Measurements from ENCODE around the gene HOXA10.

The HOXA10 gene

DNA sequence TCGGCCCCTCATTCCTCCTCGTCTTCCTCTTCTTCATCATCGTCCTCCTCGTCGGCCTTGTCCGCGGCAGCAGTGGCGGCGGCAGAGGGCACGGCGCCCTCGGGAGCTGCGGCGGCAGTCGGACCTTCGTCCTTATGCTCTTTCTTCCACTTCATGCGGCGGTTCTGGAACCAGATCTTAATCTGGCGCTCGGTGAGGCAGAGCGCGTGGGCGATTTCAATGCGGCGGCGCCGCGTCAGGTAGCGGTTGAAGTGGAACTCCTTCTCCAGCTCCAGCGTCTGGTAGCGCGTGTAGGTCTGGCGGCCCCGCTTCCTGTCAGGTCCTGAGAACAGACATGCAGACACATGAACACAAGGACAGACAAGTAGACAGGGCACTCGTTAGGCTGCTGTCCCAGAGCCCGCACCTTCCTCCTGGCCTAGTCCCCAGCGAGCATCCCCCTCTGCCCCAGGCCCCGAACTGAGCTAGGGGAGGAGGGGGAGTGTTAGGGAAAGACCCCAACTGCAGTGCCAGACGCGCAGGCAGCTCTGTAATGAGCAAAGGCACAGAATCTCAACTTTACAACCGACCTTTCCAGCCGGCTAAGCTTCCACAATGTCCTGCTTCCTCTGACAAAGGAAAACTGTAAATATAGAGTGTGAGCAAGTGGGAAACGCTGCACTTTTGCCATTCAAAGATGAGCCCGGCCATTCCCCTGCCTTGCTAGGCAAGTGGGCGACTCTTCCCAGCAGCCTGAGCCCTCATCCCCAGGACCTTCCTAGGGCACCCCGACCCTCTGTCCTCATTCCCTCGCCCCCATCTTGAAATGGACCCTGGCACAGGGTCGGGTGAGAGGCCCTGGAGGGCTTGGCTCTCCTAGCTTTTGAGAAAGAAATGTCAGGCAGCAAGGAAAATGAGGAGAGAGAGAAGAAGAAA, 19.0 kb downstream of the HOXA10 start:
- peak; percentile 78 for DNase-seq

DNA sequence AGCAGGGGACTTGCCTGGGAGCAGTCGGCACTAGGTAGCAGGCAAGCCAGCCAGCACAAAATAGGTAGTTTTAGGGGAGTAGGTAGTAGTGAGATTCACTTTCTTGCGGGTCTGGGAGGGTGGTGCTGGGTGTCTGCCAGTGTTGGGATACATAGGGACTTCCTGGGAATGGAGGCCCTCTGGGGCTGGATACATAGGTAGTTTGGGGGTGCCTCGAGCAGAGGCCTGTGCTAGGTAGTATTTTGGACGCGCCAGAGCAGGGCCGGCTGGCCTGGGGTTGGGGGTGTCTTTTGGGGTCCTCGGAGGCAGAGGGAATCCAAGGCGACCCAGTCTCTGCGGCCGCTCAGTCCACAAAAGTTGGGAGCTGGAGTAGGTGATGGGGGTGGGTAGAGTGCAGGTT, 19.8 kb downstream of the HOXA10 start:
- DNase-seq, result no peak

DNA sequence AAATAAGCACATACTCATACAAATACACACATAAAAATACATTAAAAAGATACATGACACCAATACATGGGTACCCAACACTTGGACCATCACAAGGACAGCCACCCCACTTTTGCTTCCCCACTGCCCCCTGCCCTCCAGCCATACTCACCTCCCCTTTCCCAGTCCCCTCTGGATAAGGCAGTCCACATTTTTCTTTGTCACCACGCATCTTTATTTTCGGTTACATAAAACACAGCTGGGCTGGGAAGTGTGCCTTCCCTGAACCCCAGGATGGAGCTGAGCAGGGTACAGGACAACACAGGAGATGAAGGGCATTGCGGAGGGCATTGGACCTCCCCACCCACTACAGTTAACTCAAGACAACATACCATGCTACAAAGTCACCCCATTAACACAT, 20.6 kb downstream of the HOXA10 start:
- no peak for DNase-seq

DNA sequence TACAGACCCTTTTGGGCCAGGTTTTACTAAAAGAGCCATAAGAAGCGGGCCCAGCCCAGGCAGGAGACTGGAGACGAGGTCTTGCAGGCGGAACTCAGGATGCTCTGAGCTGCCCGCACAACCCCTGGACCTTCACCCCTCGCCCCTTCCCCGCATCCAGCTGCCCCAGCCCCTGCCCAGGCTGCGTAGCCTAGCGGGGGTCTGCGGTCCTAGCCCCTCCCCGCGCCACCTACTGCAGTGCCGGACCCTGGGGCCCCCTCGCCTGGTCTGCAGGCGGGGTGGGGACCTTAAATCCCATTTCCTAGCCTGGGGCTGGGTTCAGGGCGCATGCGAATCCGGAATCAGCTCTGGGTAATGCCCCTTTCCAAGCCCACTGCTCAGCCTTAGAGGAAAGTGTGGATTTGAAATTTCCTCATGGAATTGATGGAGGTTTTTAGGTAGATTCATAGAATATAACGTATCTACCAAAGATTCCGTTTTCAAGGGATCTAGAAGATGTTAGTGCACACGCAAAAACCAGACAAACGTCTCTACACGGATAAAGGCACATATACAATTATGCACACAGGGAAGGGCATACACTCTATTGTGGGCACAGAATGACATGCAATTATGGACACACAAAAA, 21.2 kb downstream of the HOXA10 start:
- DNase-seq, result peak; percentile 67

DNA sequence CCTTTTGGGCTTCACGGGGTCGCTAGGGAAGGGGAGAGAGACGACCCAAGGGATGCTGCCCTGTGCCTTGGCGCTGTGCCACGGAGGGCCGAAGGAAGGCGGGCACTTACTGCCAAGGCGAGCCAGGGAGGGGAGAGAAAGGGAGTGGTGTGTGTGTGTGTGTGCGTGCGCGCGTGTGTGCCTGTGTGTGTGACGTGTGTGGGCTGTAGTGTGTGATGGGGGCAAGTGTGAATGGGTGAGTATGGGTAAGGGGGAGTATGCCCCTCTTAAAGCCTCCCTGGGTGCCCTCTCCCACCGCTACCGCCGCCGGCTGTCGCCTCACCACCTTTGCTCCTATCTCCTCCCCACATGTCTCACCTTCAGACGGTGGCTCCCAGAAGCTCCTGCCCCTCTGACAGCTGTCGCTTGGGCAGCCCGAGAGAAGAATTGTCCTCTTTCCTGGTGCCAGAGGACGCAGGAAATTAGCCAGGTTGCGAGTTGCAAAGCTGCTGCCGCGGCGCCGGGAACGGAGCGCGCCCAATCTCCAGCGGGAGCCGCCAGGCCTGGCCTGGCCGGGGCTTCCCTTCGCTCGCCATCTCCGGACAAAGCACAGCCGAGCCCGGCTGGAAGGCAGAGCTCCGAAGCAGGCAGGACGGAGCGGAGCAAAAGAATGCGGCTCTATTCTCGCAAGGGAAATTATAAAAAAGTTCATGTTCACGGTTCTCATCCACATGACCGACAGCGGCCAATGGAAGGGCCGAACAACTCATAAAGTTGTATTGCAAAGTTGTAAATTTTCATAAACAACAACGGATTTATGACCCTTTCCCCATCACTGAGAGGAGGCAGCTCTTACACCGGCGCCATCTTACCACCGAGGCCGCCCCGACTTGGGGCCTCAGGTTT, 21.9 kb downstream of the HOXA10 start, which contains the start of gene HOXA3:
HOXA3 (minus strand) TSS at position 653 of the 885 bp plus-strand sequence. CDS start 41,943 bp downstream, outside the sequence.
- DNase-seq, result peak; percentile 81

DNA sequence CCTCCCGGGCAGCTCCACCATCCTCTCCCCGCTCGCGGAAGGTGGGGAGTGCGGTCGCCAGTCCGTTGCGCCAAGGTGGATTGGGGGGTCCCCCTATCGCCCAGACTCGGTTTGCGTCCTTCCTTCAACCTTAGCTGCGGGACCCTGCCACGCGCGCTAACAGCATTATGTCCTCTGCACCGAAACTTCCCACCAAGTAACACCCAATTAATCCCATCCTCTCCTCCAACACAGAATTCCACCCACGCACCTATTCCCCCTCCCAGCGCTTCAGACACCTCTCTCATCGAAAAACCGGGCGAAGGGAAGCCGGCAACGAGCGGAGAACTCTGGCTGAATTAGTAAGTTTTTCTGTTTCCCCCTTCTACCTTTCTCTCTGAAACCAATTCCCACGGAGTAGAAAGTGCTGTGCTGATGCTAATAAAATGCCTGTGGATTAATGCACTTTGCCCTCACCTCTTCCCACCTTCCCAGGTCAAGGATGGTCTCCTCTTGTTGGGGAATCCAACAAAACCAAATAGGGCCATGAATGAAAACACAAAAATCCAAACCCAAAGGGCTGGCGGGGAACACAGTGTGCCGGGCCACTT, 22.7 kb downstream of the HOXA10 start:
- peak; percentile 67 for DNase-seq

DNA sequence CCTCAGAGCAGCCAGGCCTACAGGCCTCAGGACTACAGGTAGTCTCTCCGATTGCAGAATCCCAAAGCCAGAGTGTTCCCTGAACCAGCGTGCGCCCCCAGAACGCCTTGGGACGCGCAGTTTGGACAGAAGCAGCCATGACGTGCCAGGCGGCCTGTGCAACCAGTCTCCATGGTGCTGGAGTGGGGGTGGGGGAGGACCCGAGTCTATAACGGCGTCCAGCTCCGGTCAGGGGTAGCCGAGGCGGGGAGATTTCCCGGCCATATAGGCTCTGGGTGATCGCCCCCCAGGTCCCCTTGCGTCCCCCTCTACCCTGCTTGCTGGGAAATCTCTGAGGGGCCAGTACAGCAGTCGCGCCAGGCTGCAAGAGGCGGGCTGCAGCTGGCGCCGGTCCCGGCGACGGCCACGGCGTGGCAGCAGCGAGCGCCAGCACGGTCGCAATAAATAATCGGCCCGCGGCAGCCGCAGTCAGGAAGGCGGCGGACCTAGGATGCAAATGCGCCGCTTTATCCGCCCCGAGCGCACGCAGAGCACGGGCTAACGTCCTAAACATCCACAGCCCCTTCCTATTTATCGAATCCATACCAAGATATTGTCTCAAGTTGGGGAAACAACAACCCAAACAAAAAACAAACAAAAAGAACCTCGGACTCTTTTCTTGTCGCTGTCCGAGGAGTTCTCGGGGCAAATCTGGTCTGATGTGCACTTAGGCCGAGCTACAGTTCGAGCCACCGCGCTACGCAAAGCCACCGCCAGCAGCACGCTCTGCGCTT, 23.4 kb downstream of the HOXA10 start:
- DNase-seq, result peak; percentile 96

DNA sequence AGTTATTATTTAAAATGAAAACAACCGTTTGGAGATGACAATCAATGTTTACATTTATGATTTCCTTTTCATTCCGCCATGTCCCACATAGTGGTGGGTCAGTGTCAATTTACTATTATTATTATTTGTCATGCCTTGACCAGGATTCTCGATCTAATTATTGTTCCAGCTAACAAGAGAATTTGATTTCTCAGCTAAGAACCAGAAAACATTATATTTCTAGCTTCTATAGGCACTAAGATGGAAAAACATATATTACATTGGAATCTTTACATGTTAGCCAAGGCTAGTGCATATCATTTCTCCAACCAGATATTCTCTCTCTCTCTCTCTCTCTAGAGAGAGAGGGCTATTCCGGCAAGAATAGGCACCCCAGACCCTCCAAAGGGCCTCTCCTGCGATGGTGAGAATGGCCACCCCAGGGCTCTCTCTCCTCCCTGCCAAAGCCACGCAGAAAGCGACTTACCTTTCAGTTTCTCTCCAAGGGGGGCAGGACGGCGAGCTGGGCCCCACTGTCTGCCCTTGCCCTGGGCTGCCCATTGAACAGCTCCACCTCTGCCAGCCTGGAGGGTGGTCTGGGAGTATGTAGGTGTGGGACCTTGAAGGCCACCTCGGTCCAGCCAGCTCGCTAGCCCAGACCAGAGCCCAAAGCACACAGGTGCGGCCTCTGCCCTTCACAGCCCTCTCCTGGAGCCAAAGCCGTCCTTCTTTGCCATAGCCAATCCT, 24.1 kb downstream of the HOXA10 start:
- no peak for DNase-seq

DNA sequence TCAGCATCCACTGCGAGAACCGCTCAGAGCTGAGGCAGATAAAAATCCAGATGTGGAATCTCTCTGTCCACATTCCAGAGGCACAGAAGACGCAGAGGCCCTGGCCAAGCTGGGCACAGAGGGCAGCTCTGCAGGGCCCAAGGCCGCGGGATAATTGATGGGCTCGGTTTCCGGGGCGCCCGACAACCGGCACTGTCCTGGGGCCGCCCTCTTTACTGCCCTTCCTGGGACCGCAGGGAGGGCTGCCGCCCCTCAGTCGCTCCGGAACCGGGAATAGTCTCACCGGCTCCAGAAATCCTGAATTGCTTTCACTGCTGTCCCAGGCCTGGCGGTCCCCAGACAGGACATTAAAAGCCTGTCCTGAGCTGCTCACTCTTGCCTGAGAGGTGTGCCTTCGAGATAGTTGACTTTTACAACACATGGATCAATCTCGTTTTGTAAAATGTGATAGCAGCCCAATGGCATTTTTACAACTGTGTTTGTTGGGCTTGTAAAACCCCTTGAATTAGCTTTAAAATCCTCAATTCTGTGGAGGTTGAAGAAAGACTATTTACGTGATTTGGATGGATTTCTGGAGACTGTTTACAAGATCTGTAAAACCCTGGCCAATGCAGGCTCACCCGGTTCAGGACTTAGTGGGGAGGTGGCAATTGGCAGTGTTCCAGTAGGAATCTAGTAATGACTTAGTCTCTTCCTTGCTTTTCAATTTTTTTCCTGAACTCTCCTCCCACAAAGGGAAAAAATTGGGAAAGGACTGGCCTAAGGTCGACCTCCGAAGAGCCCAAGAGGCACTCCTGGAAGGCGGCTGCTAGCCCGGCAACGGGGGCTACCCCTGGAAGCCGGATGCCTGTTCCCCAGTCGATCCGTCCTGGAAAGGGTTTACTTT, 25.1 kb downstream of the HOXA10 start:
- DNase-seq, result no peak

DNA sequence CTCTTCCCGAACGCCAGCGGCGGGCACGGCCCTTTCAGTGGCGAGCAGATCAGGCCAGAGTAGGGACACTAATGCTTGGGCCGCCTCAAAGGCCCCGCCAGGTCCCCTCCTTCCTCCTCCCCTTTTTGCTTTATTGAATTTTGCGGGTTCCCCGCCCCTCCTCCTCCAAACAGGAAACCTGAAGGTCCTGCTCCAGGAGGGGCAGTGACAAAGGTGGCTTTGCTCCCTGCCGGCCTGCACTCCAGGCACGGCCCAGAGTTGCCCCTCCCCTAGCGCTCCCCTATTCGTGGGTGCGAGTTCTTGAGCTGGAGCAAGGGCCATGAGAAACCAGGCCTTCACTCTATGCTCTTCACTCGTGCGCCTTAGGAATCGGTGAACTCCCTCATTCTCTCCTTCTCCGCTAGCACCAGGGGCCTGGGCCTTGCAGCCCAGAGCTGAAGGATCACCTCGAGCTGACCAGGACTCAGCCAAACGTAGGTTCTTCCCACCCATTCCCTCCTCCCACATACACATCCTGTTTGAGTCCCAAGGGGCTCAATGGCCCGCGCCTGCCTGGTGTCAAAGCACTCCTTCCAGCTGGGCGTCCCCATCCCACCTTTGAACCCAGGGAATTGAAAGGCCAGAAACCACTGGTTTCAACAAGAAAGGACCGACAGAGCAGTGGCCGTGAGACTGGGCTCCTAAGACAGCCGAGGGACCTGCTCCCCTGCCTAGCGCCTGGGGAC, 25.9 kb downstream of the HOXA10 start:
- peak; percentile 72 for DNase-seq

DNA sequence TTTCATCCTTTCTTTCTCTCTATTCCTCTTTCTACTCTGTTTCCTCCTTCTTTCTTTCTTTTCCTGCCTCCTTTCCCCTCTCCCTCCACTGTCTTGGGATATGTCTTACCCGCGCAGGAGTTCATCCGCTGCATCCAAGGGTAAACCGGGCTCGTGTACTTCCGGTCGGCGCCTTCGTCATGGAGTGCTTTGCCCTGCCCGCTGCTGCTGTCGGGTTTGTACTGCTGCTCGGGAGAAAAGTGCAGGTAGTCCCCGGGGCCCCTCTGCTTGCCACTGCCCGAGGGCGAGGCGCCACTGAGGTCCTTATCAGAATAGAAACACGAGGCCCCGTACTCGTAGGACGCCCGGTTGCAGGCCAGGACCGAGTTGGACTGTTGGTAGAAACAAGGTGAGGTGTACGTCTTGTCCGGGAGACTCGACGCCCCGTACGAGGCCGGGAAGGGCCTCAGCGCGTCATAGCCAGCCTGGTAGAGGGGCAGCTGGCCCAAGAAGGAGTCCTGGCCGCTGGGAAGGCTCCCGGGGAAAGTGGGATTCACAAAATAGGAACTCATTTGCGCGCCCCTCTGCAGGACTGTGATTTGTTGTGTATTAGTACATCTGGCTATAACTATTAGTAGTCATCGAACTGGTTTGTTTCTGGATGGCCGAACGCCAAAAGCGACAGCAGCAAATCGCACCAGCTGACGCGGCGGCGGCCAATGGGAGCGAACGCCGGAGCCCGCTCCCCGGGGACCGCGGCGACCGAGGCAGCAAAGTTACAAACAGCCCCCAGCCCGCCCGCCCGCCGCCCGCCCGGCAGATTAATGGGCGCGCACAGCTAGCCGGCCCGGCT, 26.7 kb downstream of the HOXA10 start, which contains the start of gene HOXA6:
HOXA6 (minus strand) TSS at position 576 of the 832 bp plus-strand sequence; CDS start at position 551, 25 bp downstream.
- peak; percentile 75 for DNase-seq

DNA sequence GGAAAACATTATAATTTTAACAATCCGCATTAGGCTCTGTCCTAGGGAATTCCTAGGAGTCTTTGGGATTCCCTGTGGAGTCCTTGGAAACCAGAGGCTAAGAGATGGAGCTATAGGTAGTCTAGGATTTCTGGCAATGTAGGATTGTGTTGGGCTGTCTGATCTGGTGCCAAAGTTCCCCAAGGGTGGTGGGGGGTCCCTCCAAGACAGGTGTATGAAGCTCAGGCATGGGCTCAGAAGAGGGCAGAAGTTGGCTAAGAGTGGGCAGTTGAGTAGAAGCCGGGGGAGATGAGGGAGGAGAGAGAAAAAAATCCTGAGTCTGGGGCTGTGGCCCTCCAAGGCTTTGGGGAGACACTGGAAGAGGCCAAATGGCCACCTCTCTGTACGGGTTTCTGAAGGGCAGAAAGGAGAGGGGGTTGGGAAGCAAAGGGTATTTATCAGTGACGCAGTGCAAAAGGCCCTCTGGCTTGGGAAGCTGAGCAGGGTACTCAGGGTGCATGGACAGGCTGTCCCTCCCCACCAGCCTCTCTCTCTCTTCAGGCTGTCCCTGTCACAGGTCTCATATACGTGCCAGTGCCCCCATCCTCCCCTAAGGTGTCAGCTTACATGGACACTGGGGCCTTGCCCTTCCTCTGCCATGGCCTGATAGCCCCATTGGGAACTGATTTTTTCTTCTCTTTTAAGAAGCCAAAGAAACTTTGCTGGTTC, 27.5 kb downstream of the HOXA10 start:
- DNase-seq, result no peak

DNA sequence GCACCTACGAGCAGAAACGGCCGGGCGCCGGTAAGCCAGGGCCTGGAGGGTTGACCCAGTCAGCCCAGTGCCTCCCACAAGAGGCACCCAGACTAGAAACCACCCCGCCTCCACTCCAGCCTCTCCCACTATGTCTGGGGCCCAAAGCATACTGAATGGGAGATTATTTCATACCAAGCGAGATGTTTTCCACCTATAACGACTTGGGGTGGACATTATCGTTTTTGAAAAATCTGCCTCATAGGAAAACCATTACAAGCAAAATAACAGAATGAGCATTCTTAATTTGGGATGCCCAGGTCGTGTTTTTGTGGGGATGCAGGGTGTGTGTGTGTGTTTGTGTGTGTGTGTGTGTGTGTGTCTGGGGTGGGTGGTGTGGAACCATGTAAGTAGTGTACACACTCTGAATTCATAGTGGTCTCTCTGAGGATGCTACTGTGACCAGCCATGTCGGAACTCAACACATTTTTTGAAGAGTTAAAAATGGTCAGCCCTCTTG, 28.2 kb downstream of the HOXA10 start:
- no peak for DNase-seq

DNA sequence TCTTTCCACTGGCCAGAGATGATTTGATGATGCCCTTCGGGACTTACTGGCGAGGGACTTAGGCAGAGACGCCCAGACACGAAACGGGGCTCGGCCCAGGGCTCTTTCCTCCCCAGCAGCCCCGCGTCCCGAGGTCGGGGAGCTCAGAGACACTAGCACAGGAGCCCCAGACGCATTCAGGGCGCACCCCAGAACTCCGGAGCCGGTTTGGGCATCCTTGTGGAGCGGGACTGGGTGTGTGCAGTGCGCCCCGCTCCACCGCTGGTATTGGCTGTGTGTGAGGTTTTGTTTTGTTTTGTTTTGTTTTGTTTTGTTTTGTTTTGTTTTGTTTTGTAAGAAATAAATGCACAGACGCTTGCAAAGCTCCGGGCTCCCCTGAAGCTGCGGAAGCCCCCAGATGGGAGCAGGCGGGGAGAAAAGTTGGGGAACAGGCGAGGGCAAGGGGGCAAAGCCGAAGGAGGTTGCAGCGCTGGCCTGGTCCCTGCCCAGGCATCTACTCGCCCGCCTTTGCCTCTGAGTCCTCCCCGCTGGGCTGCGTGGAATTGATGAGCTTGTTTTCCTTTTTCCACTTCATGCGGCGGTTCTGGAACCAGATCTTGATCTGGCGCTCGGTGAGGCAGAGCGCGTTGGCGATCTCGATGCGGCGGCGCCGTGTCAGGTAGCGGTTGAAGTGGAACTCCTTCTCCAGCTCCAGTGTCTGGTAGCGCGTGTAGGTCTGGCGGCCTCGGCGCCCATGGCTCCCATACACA, 28.8 kb downstream of the HOXA10 start:
- DNase-seq, result peak; percentile 61

DNA sequence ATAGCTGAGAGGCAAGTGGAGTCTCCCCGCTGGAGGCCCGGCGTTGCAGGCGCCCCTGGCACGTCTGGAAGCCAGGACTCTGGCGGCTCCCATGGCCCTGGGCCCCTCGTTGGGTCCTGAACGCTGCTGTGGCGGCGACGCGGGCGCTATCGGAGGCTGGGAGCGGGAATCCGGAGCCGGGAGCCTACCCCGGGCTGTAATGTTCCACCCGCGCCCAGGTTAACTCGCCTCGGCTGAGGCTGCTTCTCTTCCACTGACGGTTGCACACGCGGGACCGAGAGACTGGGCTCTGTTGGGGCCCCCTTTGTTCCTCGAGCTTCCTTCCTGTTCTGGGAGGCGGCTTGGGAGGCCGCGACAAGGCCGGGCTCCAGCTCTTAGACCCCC, 29.3 kb downstream of the HOXA10 start:
- DNase-seq, result peak; percentile 70

DNA sequence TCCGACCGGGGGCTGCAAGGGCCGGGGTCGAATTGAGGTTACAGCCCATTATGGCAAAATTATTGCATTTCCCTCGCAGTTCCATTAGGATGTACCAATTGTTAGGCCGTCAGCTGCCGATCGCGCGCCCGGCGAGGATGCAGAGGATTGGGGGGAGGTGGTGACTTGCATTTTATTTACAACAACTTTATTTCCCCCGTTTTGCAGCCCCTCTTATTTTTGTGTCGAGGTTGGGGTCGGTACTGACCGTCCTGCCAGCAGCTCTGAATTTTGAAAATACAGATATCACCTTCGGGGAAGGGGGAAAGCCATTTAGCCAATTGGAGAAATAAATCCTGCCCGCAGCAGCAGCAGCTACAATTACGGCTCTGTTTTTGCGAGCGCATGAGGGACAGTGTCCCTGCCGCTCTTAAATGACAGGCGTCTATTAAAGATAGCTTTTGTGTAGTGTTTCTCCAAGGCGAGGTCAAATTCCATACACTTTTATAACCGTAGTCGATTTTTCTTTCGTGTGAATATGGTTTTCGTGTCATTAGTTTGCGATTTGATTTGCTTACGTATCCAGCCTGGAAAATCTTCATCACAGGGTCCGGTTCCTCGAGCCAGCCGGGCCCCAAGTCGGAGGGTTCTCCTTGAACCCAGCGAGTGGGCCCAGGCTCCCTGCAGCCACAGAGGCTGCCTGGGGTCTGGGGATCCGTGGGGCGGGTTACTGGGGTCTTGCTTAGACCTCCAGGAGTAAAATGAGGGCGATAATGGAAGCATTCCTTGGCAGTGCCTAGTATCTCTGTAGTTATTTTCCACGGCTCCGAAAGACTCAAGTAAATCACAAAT, 30.0 kb downstream of the HOXA10 start:
- DNase-seq, result peak; percentile 72
